ENCODE measurements around the gene RPA3. TPM values are rescaled to one million over a fixed set of nuclear protein-coding genes. Genes with fewer than 3 reads are reported as not detected.

Gene RPA3
- total RNA-seq (ENCODE audit: low replicate concordance): 67.4 and 128 TPM in 2 replicates

GRCh38 chr7:7718492-7718891 lies at the start of gene RPA3:
Gene RPA3, minus strand, starts transcription at chr7:7718607. Its CDS starts 78,189 bp downstream, at chr7:7640418.
- H3K27me3 Mint-ChIP-seq (ENCODE audit: insufficient read depth, low read depth): peaks cover 7% of the 10 kb centered on the region
- H3K4me3 ChIP-seq: no peak within 1 kb of the TSS
- H3K4me2 ChIP-seq: no peak within 1 kb of the TSS
- H3K27me3 ChIP-seq: no peaks in the 10 kb centered on the region
- H3K4me3 Mint-ChIP-seq: no peak within 1 kb of the TSS
- no peak within 1 kb of the TSS for H2AFZ ChIP-seq (replicated peaks)
- no peaks in the 10 kb centered on the region for H3K4me1 ChIP-seq
- H3K79me2 ChIP-seq (ENCODE audit: low read depth): no peaks in the 10 kb centered on the region
- no peak within 1 kb of the TSS for H3K27ac ChIP-seq
- no peaks in the 10 kb centered on the region for H3K4me1 Mint-ChIP-seq
- H3K9me3 ChIP-seq (ENCODE audit: low read depth): no peaks in the 10 kb centered on the region
- no peaks in the 10 kb centered on the region for H4K20me1 ChIP-seq (ENCODE audit: low read depth)
- no peak for DNase-seq (ENCODE audit: low spot score)
- no peaks in the 10 kb centered on the region for H3K9me3 Mint-ChIP-seq
- TF ChIP-seq EZH2 (IDR thresholded peaks at IDR 0.05): no peak
- no peak within 1 kb of the TSS for H3K27ac Mint-ChIP-seq
- no peaks in the 10 kb centered on the region for H3K36me3 ChIP-seq
- no peak within 1 kb of the TSS for H3K9ac ChIP-seq
- peaks cover 2% of the 10 kb centered on the region for H3K36me3 Mint-ChIP-seq
- H3F3A ChIP-seq (ENCODE audit: low read depth): no peaks in the 10 kb centered on the region

- Mint-ChIP-seq H3K27ac (no peak overlapping the region), H3K4me3 (no peak overlapping the region), H3K27me3 (ENCODE audit: insufficient read depth, low read depth) (no peaks in the 10 kb centered on the region), H3K4me1 (peaks cover 4% of the 10 kb centered on the region), H3K36me3 (no peaks in the 10 kb centered on the region), H3K9me3 (no peaks in the 10 kb centered on the region)
- no peak overlapping the region for H2AFZ ChIP-seq (replicated peaks)
- H3K27ac ChIP-seq: no peak overlapping the region
- TF ChIP-seq CTCF (IDR thresholded peaks at IDR 0.05) (no peak), EZH2 (IDR thresholded peaks at IDR 0.05) (no peak), EZH2phosphoT487 (IDR thresholded peaks at IDR 0.05) (no peak)
- no peaks in the 10 kb centered on the region for H3F3A ChIP-seq (ENCODE audit: low read depth)
- no peak for DNase-seq (ENCODE audit: low spot score)
- no peaks in the 10 kb centered on the region for H4K20me1 ChIP-seq (ENCODE audit: low read depth)
- no peak overlapping the region for H3K9ac ChIP-seq
- H3K4me1 ChIP-seq: no peaks in the 10 kb centered on the region
- no peaks in the 10 kb centered on the region for H3K36me3 ChIP-seq
- no peaks in the 10 kb centered on the region for H3K9me3 ChIP-seq (ENCODE audit: low read depth)
- H3K4me2 ChIP-seq: no peak overlapping the region
- H3K27me3 ChIP-seq: no peaks in the 10 kb centered on the region
- no peaks in the 10 kb centered on the region for H3K79me2 ChIP-seq (ENCODE audit: low read depth)
- no peak overlapping the region for H3K4me3 ChIP-seq
These were observed 48.3 kb upstream of the RPA3 start for GRCh38 chr7:7766671-7767070.

GRCh38 chr7:7765422-7765821 lies 47.0 kb upstream of the RPA3 start:
- no peak for TF ChIP-seq EZH2phosphoT487 (IDR thresholded peaks at IDR 0.05)
- no peak for TF ChIP-seq CTCF (IDR thresholded peaks at IDR 0.05)
- no peak for TF ChIP-seq EZH2 (IDR thresholded peaks at IDR 0.05)
- DNase-seq (ENCODE audit: low spot score): no peak
- H3K79me2 ChIP-seq (ENCODE audit: low read depth): no peaks in the 10 kb centered on the region
- Mint-ChIP-seq H3K36me3 (no peaks in the 10 kb centered on the region), H3K4me1 (peaks cover 4% of the 10 kb centered on the region), H3K9me3 (no peaks in the 10 kb centered on the region), H3K27ac (no peak overlapping the region), H3K27me3 (ENCODE audit: insufficient read depth, low read depth) (no peaks in the 10 kb centered on the region), H3K4me3 (no peak overlapping the region)
- no peaks in the 10 kb centered on the region for H4K20me1 ChIP-seq (ENCODE audit: low read depth)
- H3F3A ChIP-seq (ENCODE audit: low read depth): no peaks in the 10 kb centered on the region
- no peaks in the 10 kb centered on the region for H3K36me3 ChIP-seq
- H3K4me3 ChIP-seq: no peak overlapping the region
- no peak overlapping the region for H3K27ac ChIP-seq
- H3K27me3 ChIP-seq: no peaks in the 10 kb centered on the region
- no peaks in the 10 kb centered on the region for H3K4me1 ChIP-seq
- no peak overlapping the region for H3K4me2 ChIP-seq
- H2AFZ ChIP-seq (replicated peaks): no peak overlapping the region
- no peaks in the 10 kb centered on the region for H3K9me3 ChIP-seq (ENCODE audit: low read depth)
- no peak overlapping the region for H3K9ac ChIP-seq

- H3K27ac ChIP-seq: no peak overlapping the region
- Mint-ChIP-seq H3K4me3 (no peak overlapping the region), H3K36me3 (no peaks in the 10 kb centered on the region), H3K27ac (no peak overlapping the region), H3K4me1 (peaks cover 4% of the 10 kb centered on the region), H3K9me3 (no peaks in the 10 kb centered on the region), H3K27me3 (ENCODE audit: insufficient read depth, low read depth) (no peaks in the 10 kb centered on the region)
- no peaks in the 10 kb centered on the region for H3K9me3 ChIP-seq (ENCODE audit: low read depth)
- no peaks in the 10 kb centered on the region for H3K79me2 ChIP-seq (ENCODE audit: low read depth)
- H3K27me3 ChIP-seq: no peaks in the 10 kb centered on the region
- H3K4me2 ChIP-seq: no peak overlapping the region
- H2AFZ ChIP-seq (replicated peaks): no peak overlapping the region
- no peaks in the 10 kb centered on the region for H3F3A ChIP-seq (ENCODE audit: low read depth)
- DNase-seq (ENCODE audit: low spot score): no peak
- no peaks in the 10 kb centered on the region for H4K20me1 ChIP-seq (ENCODE audit: low read depth)
- no peak overlapping the region for H3K9ac ChIP-seq
- no peaks in the 10 kb centered on the region for H3K4me1 ChIP-seq
- H3K4me3 ChIP-seq: no peak overlapping the region
- TF ChIP-seq EZH2 (IDR thresholded peaks at IDR 0.05): no peak
- no peak for TF ChIP-seq CTCF (IDR thresholded peaks at IDR 0.05)
- TF ChIP-seq EZH2phosphoT487 (IDR thresholded peaks at IDR 0.05): no peak
- no peaks in the 10 kb centered on the region for H3K36me3 ChIP-seq
These were observed 46.4 kb upstream of the RPA3 start for GRCh38 chr7:7764520-7765396.

Data from neural progenitor cell (in vitro differentiated cells).